HepG2 (cell line): ENCODE measurements around the gene POLR2H.

Experiments used
- FOXJ3 ChIP-seq: sonication (generic); formaldehyde crosslinking; IDR thresholded peaks from 2 replicates; pipeline ENCODE4 v1.4.0; 2020; ENCODE audit warnings: missing genetic modification reagents, mild to moderate bottlenecking, borderline replicate concordance
- JUND ChIP-seq: sonication (generic); formaldehyde crosslinking; IDR thresholded peaks from 2 replicates; pipeline ENCODE4 v1.8.0; 2022; ENCODE audit warnings: mild to moderate bottlenecking, missing genetic modification reagents
- POLR2A ChIP-seq, 2 experiments: IDR thresholded peaks; 2 replicates each; pipeline ENCODE4 v1.6.1; 2011; ENCODE audit warnings: low read depth in 2 of 2, low read length in 2 of 2, mild to moderate bottlenecking in 1 of 2, moderate library complexity in 1 of 2; ENCODE audit not compliant: insufficient read depth in 1 of 2
- SIN3B ChIP-seq: fragments of 150-350 bp; IDR thresholded peaks from 2 replicates; pipeline ENCODE4 v1.6.1; 2014; ENCODE audit warnings: low read length
- TF ChIP-seq, protein P1 (sequence below): IDR thresholded peaks from 2 replicates; pipeline ENCODE4 v1.6.1; 2016

DNA sequence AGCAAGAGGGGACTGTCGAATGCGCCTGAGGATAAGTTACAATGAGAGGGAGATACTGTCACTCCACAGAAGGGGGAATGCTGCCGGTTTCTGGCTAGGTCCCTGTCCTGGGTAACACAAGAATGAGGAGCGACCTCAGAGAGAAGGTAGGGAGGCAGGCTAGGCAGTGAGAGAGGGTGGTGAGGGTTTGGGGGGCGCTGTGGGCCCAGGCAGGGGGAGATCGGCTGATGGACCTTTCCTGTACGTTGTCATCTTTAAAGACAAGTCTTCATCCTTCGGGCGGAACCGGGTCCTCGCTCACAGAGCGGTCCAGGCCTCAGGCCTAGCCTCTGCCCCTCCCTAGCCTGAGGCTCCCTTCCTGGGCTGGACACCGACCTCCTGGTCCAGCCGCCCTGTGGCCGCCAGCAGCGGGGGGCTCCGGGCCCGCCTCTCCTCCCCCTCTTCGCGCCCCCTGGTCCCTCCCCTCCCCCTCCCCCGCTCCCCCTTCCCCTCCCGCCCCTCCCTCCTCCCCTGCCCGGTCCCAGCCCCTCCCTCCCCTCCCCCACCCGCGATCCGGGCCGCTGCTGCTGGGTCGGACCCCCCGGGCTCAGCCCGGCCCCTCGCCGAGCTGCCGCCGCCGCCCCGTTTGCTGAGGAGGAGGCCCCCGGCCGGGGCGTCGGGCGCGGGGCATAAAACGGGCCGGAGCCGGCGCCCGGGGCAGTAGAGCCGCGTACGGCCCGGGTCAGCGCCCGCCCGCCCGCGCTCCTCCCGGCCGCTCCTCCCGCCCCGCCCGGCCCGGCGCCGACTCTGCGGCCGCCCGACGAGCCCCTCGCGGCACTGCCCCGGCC is 18.1 kb downstream of the POLR2H start, which contains the start of gene CHRD:
- peak in 1 of 2 experiments; percentile 35; a peak in 3 of 4 replicates for TF ChIP-seq POLR2A (IDR thresholded peaks at IDR 0.05; ENCODE audit: insufficient read depth in 1 of 2, low read depth in 2 of 2, low read length in 2 of 2)
- TF ChIP-seq, protein P1, sequence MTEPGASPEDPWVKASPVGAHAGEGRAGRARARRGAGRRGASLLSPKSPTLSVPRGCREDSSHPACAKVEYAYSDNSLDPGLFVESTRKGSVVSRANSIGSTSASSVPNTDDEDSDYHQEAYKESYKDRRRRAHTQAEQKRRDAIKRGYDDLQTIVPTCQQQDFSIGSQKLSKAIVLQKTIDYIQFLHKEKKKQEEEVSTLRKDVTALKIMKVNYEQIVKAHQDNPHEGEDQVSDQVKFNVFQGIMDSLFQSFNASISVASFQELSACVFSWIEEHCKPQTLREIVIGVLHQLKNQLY (CRISPR knock-in tag): no peak
- TF ChIP-seq FOXJ3 (CRISPR knock-in tag): no peak
- TF ChIP-seq SIN3B: no peak
- no peak for TF ChIP-seq JUND (CRISPR knock-in tag)
